Activated naive CD8-positive, alpha-beta T cell treated with anti-CD3 and anti-CD28 coated beads, Interleukin-2, amount 10 ng/mL, durations not matched to agents 7 days and 5 days (primary cell): ENCODE data around the gene HNF1A. TPM values are rescaled to one million over a fixed set of nuclear protein-coding genes. Genes with fewer than 3 reads are reported as not detected.

Experiments
- ATAC-seq: fragments of 150-1000 bp; cut with Tn5 transposase; one replicate; pipeline ENCODE4 v1.10.0; 2021; ENCODE audit warnings: low read depth, moderate library complexity
- POLR2A ChIA-PET: fragments of 350-600 bp; sonication (Branson Sonifier 250); formaldehyde crosslinking; loops from one replicate; lab custom pipeline; 2021; ENCODE audit warnings: antibody characterized with exemption; lab: Charles Lee
- DNase-seq: peaks from one replicate; pipeline ENCODE4 v3.0.0; 2021
- H3K27ac Mint-ChIP-seq: one replicate; pipeline ENCODE4 v1.8.0; 2022; ENCODE audit warnings: mild to moderate bottlenecking, mixed read lengths
- H3K27me3 Mint-ChIP-seq: one replicate; pipeline ENCODE4 v1.8.0; 2022; ENCODE audit warnings: mild to moderate bottlenecking, moderate library complexity, mixed read lengths
- H3K36me3 Mint-ChIP-seq: one replicate; pipeline ENCODE4 v1.8.0; 2021; ENCODE audit warnings: mild to moderate bottlenecking, mixed read lengths
- H3K4me1 Mint-ChIP-seq: one replicate; pipeline ENCODE4 v1.8.0; 2021; ENCODE audit warnings: mixed read lengths
- H3K4me3 Mint-ChIP-seq: one replicate; pipeline ENCODE4 v1.8.0; 2022; ENCODE audit warnings: mild to moderate bottlenecking, moderate library complexity, mixed read lengths
- H3K9me3 Mint-ChIP-seq: one replicate; pipeline ENCODE4 v1.8.0; 2021; ENCODE audit warnings: mixed read lengths
- total RNA-seq, 2 experiments: library from RNA; stranded (reverse); gene quantifications; one replicate each; pipeline ENCODE4 v1.2.3, GENCODE V29; 2021

The HNF1A gene
- not detected for total RNA-seq

- Mint-ChIP-seq H3K36me3 (no peaks in the 10 kb centered on the region), H3K4me3 (no peak within 1 kb of the TSS), H3K4me1 (peaks cover 1% of the 10 kb centered on the region), H3K27me3 (no peaks in the 10 kb centered on the region), H3K27ac (no peak within 1 kb of the TSS), H3K9me3 (no peaks in the 10 kb centered on the region)
- DNase-seq (no peak), ATAC-seq (no peak)
- POLR2A ChIA-PET, result no interaction called here
These were observed at the start of gene HNF1A for GRCh38 chr12:120978296-120979219. Gene HNF1A (plus strand): TSS chr12:120978543. CDS start chr12:120978769, 226 bp downstream.

- POLR2A ChIA-PET, result no interaction called here
- H3K27me3 Mint-ChIP-seq, result peaks cover under 1% of the 10 kb centered on the region
- H3K27ac Mint-ChIP-seq, result no peak overlapping the region
- no peaks in the 10 kb centered on the region for H3K9me3 Mint-ChIP-seq
- no peak overlapping the region for H3K4me3 Mint-ChIP-seq
- peaks cover 2% of the 10 kb centered on the region for H3K4me1 Mint-ChIP-seq
- no peak for DNase-seq
- H3K36me3 Mint-ChIP-seq, result no peaks in the 10 kb centered on the region
- peak; percentile 45 for ATAC-seq
These were observed 49.3 kb upstream of the HNF1A start for GRCh38 chr12:120928864-120929652.

GRCh38 chr12:120930032-120930431 lies 48.3 kb upstream of the HNF1A start:
- H3K27ac Mint-ChIP-seq, result no peak overlapping the region
- POLR2A ChIA-PET, result no interaction called here
- no peak overlapping the region for H3K4me3 Mint-ChIP-seq
- no peak for ATAC-seq
- no peaks in the 10 kb centered on the region for H3K36me3 Mint-ChIP-seq
- peaks cover 2% of the 10 kb centered on the region for H3K4me1 Mint-ChIP-seq
- H3K9me3 Mint-ChIP-seq, result no peaks in the 10 kb centered on the region
- no peak for DNase-seq
- peaks cover 2% of the 10 kb centered on the region for H3K27me3 Mint-ChIP-seq

- Mint-ChIP-seq H3K4me3 (no peak overlapping the region), H3K4me1 (peaks cover 2% of the 10 kb centered on the region), H3K27me3 (peaks cover 7% of the 10 kb centered on the region), H3K27ac (no peak overlapping the region), H3K9me3 (no peaks in the 10 kb centered on the region), H3K36me3 (no peaks in the 10 kb centered on the region)
- DNase-seq (no peak), ATAC-seq (no peak)
- POLR2A ChIA-PET, result interaction anchor here (0.7 to 1.2 kb wide), 3 partner anchors 8 to 135 kb away, joined by 3 to 4 read pairs (median 3); no protein-coding TSS in a partner anchor
These were observed 46.3 kb upstream of the HNF1A start for GRCh38 chr12:120932058-120932457.

GRCh38 chr12:120932956-120933526 lies 45.3 kb upstream of the HNF1A start:
- Mint-ChIP-seq H3K27me3 (peaks cover 7% of the 10 kb centered on the region), H3K36me3 (no peaks in the 10 kb centered on the region), H3K27ac (no peak overlapping the region), H3K4me3 (no peak overlapping the region), H3K4me1 (peaks cover 2% of the 10 kb centered on the region), H3K9me3 (no peaks in the 10 kb centered on the region)
- no peak for DNase-seq
- POLR2A ChIA-PET, result interaction anchor here (0.7 kb wide), 2 partner anchors 88 to 136 kb away, joined by 3 to 4 read pairs; no protein-coding TSS in a partner anchor
- ATAC-seq, result no peak

- POLR2A ChIA-PET, result no interaction called here
- Mint-ChIP-seq H3K4me3 (no peak overlapping the region), H3K27me3 (peaks cover 7% of the 10 kb centered on the region), H3K4me1 (peaks cover 2% of the 10 kb centered on the region), H3K36me3 (no peaks in the 10 kb centered on the region), H3K9me3 (no peaks in the 10 kb centered on the region), H3K27ac (no peak overlapping the region)
- no peak for ATAC-seq
- no peak for DNase-seq
These were observed 44.6 kb upstream of the HNF1A start for GRCh38 chr12:120933786-120934185.

GRCh38 chr12:120936197-120936596 lies 42.1 kb upstream of the HNF1A start:
- Mint-ChIP-seq H3K36me3 (no peaks in the 10 kb centered on the region), H3K27ac (no peak overlapping the region), H3K27me3 (peaks cover 9% of the 10 kb centered on the region), H3K9me3 (no peaks in the 10 kb centered on the region), H3K4me1 (peaks cover 2% of the 10 kb centered on the region), H3K4me3 (no peak overlapping the region)
- DNase-seq (no peak), ATAC-seq (no peak)
- POLR2A ChIA-PET, result no interaction called here

GRCh38 chr12:120938496-120938895 lies 39.8 kb upstream of the HNF1A start:
- no peak for DNase-seq
- Mint-ChIP-seq H3K9me3 (no peaks in the 10 kb centered on the region), H3K27ac (no peak overlapping the region), H3K36me3 (no peaks in the 10 kb centered on the region), H3K4me3 (no peak overlapping the region), H3K4me1 (no peaks in the 10 kb centered on the region), H3K27me3 (peaks cover 9% of the 10 kb centered on the region)
- ATAC-seq, result no peak
- POLR2A ChIA-PET, result no interaction called here

GRCh38 chr12:120939523-120939922 lies 38.8 kb upstream of the HNF1A start:
- Mint-ChIP-seq H3K4me3 (no peak overlapping the region), H3K9me3 (no peaks in the 10 kb centered on the region), H3K4me1 (peaks cover 2% of the 10 kb centered on the region), H3K27me3 (peaks cover 7% of the 10 kb centered on the region), H3K36me3 (no peaks in the 10 kb centered on the region), H3K27ac (no peak overlapping the region)
- ATAC-seq (no peak), DNase-seq (no peak)
- POLR2A ChIA-PET, result interaction anchor here (0.6 to 0.7 kb wide), 3 partner anchors 8 to 677 kb away, joined by 3 to 4 read pairs (median 3); partner anchors contain the start of gene SPPL3

- Mint-ChIP-seq H3K4me3 (no peak overlapping the region), H3K36me3 (no peaks in the 10 kb centered on the region), H3K9me3 (no peaks in the 10 kb centered on the region), H3K27ac (no peak overlapping the region), H3K4me1 (peaks cover 4% of the 10 kb centered on the region), H3K27me3 (peaks cover 7% of the 10 kb centered on the region)
- DNase-seq (no peak), ATAC-seq (no peak)
- POLR2A ChIA-PET, result interaction anchor here (0.7 kb wide), 2 partner anchors 8 to 36 kb away, joined by 3 to 4 read pairs; partner anchors contain the start of gene SPPL3
These were observed 38.3 kb upstream of the HNF1A start for GRCh38 chr12:120940006-120940405.

- Mint-ChIP-seq H3K4me1 (peaks cover 6% of the 10 kb centered on the region), H3K27me3 (peaks cover 7% of the 10 kb centered on the region), H3K27ac (no peak overlapping the region), H3K4me3 (no peak overlapping the region), H3K36me3 (no peaks in the 10 kb centered on the region), H3K9me3 (no peaks in the 10 kb centered on the region)
- ATAC-seq, result no peak
- DNase-seq, result no peak
- POLR2A ChIA-PET, result no interaction called here
These were observed 37.5 kb upstream of the HNF1A start for GRCh38 chr12:120940799-120941198.

- H3K27me3 Mint-ChIP-seq, result peaks cover 4% of the 10 kb centered on the region
- no peak overlapping the region for H3K27ac Mint-ChIP-seq
- no peak for ATAC-seq
- H3K4me3 Mint-ChIP-seq, result no peak overlapping the region
- DNase-seq, result no peak
- POLR2A ChIA-PET, result no interaction called here
- no peaks in the 10 kb centered on the region for H3K9me3 Mint-ChIP-seq
- H3K36me3 Mint-ChIP-seq, result no peaks in the 10 kb centered on the region
- H3K4me1 Mint-ChIP-seq, result peaks cover 7% of the 10 kb centered on the region
These were observed 36.9 kb upstream of the HNF1A start for GRCh38 chr12:120941412-120941811.

GRCh38 chr12:120941846-120942405 lies 36.4 kb upstream of the HNF1A start:
- POLR2A ChIA-PET, result no interaction called here

More at GRCh38 chr12:120941846-120942405, 36.4 kb upstream of the HNF1A start:
- Mint-ChIP-seq H3K4me3 (no peak overlapping the region), H3K36me3 (no peaks in the 10 kb centered on the region), H3K4me1 (peaks cover 7% of the 10 kb centered on the region), H3K9me3 (no peaks in the 10 kb centered on the region), H3K27me3 (peaks cover 2% of the 10 kb centered on the region), H3K27ac (no peak overlapping the region)
- DNase-seq, result no peak
- ATAC-seq, result no peak
